MM.1S (cell line): ENCODE measurements around the gene ALPP.
"Not testable (repeated sequence)": the region's sequence is repeated elsewhere in the genome, so short reads cannot be mapped to it uniquely, and the experiment has no call there.

Experiments used
- EZH2 ChIP-seq: fragments of 300-600 bp; sonication (generic); optimal IDR thresholded peaks from 2 replicates; pipeline ENCODE3; 2017; ENCODE audit warnings: low read depth, mild to moderate bottlenecking, antibody characterized with exemption, low read length, mixed read lengths
- EZH2phosphoT487 ChIP-seq: fragments of 300-600 bp; sonication (generic); IDR thresholded peaks from 2 replicates; pipeline ENCODE4 v1.6.1; 2018; ENCODE audit warnings: antibody characterized with exemption, low read length
- TF ChIP-seq, protein P1 (sequence below): fragments of 300-600 bp; sonication (generic); IDR thresholded peaks from 2 replicates; pipeline ENCODE4 v1.5.1; 2016; ENCODE audit warnings: antibody characterized with exemption, low read length, mixed read lengths

- TF ChIP-seq, protein P1, sequence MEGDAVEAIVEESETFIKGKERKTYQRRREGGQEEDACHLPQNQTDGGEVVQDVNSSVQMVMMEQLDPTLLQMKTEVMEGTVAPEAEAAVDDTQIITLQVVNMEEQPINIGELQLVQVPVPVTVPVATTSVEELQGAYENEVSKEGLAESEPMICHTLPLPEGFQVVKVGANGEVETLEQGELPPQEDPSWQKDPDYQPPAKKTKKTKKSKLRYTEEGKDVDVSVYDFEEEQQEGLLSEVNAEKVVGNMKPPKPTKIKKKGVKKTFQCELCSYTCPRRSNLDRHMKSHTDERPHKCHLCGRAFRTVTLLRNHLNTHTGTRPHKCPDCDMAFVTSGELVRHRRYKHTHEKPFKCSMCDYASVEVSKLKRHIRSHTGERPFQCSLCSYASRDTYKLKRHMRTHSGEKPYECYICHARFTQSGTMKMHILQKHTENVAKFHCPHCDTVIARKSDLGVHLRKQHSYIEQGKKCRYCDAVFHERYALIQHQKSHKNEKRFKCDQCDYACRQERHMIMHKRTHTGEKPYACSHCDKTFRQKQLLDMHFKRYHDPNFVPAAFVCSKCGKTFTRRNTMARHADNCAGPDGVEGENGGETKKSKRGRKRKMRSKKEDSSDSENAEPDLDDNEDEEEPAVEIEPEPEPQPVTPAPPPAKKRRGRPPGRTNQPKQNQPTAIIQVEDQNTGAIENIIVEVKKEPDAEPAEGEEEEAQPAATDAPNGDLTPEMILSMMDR: not testable (repeated sequence)
- TF ChIP-seq EZH2, EZH2phosphoT487: not testable (repeated sequence)
These were observed 8.5 kb upstream of the ALPP start for GRCh38 chr2:232370007-232370406.
